Uterus (tissue), 2 donors: ENCODE results near the gene EFEMP1.

Source experiments
- CTCF ChIP-seq, 4 experiments: fragments of 200-600 bp in 2 of 4; fragments of 450-650 bp in 2 of 4; sonication (generic) in 2 of 4; IDR thresholded peaks; one replicate each; pipeline ENCODE4 v1.5.1; 2016 to 2019; ENCODE audit warnings: antibody characterized with exemption in 4 of 4, mild to moderate bottlenecking in 2 of 4, moderate library complexity in 1 of 4
- POLR2A ChIP-seq, 2 donors: fragments of 450-650 bp; IDR thresholded peaks; one replicate each; pipeline ENCODE4 v1.6.1; 2016; ENCODE audit warnings: antibody characterized with exemption in 2 of 2, mild to moderate bottlenecking in 1 of 2, moderate library complexity in 1 of 2

- TF ChIP-seq CTCF (IDR thresholded peaks at IDR 0.05) (no peak), POLR2A (IDR thresholded peaks at IDR 0.05) (no peak)
Measured at GRCh38 chr2:55862673-55863390, 60.8 kb downstream of the EFEMP1 start.
